Amygdala (tissue), 56 donors: ENCODE data around the gene SLAMF1.

Experiments
- DNase-seq, 56 donors: peaks; one replicate each; lab custom pipeline; 2025; lab: John Stamatoyannopoulos, UW

SLAMF1 gene

DNA sequence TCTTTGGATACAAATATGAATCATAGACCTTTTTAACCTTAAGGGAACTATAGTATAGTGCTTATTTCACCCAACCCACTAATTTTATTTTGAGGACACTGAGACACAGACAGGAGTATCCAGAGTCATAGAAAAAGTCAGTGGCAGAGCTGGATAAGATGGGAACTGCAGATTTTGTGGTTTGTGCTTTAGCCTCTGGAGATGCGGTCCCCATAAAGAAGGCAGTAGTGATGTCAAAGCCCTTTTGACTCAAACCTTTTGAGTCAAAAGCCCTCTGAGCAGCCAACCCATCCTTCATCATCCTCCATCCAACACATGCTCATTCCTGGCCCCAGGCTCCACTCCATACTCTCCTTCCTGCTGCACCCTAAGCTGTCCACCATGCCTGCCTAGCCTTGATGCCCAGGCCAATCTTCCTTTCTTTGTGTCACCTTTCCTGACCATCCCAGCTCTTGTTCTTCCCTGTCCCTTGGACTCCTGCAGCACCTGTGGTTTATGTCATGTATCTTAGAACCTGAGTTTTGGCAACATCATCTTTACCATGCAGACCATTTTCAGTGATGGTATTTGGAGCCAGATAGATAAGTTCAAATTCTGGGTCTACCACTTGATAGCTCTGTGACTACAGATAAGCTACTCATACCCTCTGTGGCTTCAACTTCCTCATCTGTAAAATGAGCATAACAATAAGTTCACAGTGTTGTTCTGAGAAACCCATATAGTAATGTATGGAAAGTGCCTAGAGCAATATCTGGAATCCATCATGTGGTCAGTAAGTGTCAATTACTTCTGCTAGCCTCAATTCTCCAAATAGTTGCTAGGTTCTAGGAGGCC, 20.1 kb downstream of the SLAMF1 start:
- no peak for DNase-seq

DNA sequence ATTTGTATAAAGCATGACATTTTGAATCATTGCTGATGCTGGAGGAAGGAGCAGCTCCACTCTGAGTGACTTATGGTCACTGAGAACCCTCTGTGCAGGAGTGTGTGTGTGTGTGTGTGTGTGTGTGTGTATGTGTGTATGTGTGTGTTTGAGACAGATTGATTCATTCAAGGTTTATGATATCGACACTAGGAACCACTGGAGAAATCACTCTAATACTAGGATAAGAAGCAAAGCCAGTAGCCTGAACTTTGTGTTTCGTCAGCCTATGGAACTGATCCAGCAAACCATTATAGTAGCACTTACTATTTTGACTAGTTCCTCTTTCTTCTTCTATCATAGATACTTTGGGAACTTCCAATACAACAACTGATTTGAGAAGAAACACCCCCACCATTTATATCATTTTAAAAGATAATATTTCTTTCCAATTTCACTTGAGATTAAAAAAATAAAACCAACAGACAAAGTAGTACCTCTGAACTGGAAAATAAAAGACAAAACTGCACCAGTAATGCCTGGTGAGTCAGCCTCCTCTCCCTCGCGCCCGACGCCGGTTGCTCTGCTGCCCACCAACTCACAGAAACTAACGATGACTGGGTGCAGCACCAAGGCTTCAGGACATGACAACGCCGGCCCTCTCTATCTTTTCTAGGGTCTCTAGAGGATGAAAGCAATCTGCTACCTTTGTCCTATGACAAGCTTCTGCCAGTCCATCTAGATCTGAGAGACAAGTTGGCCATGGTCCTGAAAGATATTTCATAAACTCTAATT, 20.9 kb downstream of the SLAMF1 start:
- DNase-seq, result no peak

DNA sequence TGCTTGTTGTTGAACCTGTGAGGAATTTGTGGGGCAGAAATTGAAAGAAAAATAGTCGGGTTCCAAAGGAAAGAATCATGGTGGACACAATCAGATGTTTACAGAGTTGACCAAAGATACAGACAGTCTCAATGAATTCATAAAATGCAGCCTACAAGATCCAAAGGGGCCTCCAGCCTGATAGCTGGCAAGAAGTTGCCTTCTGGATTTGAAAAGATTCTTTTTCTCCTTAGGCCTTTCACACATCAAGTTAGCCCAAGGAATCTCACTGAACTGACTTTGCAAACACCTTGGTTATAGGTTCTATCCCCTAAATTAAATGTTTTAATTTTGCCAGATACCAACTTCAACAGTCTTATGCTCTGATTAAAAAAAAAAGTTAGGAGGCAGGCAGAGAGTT, 21.5 kb downstream of the SLAMF1 start:
- DNase-seq, result no peak

DNA sequence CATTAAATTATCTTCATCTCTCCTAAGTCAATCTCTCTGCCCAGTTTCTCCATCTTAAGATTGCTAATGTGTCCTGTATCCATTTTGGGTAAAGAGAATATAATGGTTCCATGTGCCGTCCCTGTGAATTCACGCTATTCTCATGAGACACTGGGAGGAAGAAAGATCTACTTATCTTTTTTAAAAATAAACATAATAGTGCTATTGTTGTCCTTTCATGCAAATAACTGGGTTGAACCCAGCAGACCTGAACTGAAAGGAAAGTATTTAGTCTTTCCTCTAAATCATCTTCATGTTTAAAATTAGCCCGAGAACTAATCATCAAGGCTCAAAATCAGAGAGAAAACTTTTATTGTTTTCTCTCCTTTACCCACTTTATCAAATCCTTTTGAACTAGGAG, 22.4 kb downstream of the SLAMF1 start:
- no peak for DNase-seq

DNA sequence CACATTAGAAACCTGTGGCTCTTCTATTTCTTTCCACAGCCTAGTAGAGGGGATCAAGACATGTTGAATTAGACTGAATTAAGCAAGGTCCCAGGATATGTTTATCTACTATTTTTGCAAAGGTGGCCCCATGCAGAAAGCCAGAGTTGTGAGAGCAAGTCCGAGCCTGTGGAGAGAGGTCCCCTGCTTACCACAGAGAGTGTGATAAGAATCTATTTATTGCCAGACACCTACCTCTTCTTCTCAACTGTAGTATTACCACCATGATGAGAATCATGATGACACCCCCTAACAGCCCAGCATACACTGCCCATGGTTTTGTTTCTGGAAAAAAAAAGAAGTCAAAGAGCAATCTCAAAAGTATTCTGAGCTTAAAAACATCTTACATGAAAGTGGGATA, 23.0 kb downstream of the SLAMF1 start:
- DNase-seq, result no peak

DNA sequence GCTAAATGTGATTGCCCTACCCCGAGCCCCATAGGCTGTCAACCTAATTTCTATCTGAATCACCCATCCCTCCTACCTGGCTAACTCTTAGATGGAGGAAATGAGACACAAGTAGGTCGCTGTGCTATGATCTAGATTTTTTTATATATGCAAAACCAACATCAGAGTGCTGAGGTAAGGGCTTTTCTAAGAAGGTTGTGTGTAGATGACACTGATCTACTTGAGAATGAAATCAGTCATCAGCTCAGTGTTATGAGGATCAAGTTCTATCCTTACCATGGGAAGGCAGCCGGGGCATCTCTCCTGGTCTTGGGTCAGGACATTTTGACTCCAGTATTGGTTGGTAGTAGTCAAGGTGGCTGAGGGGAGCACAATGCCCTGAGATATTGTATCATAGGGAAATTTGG, 23.6 kb downstream of the SLAMF1 start:
- DNase-seq, result no peak

DNA sequence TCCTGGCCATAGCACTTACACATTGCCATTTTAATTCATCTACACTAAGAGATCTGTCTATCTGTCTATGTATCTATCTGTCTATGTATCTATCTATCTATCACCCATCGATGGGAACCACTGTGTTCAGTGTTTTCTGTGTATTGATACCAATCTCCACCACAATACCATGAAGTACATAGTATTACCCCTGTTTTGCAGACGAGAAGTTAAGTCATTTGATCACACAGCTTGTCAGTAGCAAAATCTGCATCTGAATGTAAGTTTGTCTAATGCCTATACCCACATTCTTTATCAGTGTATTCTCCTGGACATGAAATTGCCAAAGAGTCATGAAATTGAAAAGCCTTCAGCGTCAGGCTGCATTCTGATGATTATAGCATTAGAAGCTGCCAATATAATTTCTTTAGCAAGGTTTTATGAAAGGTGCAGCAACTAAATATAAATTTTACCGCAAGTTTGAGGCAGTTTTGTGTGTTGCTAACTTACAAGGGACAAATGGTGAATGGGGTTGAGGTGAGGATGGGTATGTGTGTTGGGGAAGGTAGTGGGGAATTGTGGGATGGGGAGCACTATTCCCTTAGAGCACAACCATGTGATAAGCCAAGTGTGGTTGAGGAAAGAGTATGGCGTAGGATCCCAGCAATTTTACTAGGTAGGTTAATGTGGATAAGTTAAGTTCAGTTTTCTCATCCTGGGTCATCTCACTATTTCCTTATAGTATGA, 24.2 kb downstream of the SLAMF1 start:
- no peak for DNase-seq

DNA sequence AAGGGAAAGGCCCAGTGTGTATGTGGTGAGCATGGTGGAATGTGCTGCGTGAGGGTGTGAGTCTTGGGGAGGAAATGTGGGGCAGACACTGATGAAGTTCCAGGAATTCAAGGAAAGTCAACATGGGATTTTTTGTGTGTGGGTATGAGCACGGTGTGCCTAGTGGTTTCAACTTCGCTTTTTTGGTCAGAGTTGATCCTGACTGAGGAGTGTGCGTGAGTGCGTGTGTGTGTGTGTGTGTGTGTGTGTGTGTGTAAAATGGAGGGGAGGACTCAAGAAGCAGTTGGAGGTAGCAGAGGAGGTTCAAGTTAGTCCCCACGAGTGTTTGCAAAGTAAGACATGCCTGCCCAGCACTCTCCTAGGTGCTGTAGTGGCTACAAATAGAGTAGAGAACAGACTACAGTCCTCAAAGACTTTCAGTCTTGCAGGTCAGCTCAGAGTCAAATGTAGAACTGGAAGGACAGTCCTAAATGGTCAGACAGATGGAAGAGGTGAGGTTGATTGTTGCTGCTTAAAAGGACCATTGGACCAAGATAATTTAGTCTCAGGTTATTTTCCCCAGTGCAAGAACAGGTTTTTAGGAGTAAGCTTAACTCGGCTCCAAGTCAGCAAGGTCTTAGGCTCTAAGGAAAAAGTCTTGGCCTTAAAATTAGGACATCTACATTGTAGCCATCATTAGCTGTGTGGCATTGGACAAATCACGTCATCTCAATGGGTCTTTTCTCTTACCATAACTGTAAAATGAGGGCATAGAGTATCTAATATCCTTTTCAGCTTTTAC, 25.0 kb downstream of the SLAMF1 start:
- no peak for DNase-seq

DNA sequence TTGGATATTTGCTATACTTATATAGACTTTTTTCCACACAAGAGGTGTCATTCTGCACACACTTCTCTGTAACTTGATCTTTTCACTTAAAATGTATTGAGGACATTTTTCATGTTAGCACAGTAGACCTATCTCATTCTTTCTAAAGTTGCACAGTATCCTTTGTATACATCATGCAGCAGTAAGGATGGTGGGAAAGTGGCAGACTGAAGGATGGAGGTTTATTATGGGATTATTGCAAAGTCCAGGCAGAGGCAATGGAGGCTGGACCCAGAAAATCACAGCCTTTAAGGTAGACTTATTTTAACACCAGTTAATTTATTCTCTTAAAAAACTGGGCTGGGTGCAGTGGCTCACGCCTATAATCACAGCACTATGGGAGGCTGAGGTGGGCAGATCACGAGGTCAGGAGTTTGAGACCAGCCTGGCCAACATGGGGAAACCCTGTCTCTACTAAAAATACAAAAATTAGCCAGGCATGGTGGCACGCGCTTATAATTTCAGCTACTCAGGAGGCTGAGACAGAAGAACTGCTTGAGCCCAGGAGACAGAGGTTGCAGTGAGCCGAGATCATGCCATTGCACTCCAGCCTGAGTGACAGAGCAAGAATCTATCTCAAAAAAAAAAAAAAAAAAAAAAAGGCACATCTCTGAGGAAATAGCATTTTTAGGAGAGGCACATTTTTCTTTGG, 25.8 kb downstream of the SLAMF1 start:
- no peak for DNase-seq

DNA sequence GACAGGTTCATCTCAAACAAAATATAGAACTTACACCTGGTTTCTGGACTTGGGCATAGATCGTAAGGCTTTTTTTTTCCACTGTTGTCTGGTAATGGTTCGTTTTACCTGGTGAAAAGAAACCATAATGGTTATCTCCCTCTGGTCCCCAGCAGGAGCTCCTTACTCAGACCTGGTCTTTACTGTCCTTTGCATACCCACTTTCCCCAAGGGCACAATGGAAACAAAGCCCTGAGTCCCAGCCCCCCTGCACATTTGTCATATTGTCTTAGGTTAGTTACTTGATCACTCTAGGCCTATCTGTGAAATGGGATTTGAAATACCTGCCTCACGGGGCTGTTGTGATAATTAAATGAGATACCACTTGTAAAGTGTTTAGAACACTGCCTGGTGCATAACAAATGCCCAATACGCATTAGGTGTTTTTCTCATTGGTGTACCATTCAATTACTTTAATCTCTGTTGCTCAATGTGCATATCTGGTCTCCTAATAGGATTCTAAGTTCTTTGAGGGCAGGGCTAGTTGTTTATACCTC, 27.0 kb downstream of the SLAMF1 start:
- DNase-seq, result no peak

DNA sequence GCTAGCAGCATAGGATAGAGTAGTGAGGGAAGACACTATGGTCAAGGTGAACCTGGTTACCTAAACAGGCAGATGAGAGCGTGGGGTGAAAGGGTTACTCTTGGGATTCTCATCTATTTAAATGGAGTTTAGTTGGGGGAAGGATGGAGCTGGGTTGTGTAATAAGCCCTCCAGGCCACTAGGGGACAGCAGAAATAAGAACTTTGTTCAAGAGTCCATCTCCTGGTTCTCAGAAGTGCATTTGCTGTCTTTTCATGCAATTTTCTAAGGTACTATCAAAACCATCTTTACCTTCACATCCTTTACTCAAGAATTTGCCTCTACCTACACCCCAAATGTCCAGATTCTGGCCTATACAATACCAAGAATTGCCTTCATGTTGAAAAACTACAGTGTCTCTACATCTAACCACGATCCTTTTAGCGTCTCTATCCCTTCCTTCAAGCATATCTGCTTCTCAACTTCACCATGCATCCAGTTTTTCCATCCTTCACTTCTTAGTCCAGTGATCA, 28.0 kb downstream of the SLAMF1 start:
- no peak for DNase-seq

DNA sequence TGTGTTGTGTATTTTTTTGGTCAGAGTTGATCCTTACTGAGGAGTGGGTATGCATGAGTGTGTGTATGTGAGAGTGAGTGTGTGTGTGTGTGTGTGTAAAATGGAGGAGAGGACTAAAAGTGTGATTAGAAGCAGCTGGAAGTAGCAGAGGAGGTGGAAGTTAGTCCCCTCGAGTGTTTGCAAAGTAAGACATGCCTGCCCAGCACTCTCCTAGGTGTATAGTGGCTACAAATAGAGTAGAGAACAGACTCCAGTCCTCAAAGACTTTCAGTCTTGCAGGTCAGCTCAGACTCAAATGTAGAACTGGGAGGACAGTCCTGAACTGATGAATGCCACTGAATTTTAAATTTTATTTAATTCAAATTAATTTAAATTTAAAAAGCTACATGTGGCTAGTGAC, 28.5 kb downstream of the SLAMF1 start:
- DNase-seq, result no peak

DNA sequence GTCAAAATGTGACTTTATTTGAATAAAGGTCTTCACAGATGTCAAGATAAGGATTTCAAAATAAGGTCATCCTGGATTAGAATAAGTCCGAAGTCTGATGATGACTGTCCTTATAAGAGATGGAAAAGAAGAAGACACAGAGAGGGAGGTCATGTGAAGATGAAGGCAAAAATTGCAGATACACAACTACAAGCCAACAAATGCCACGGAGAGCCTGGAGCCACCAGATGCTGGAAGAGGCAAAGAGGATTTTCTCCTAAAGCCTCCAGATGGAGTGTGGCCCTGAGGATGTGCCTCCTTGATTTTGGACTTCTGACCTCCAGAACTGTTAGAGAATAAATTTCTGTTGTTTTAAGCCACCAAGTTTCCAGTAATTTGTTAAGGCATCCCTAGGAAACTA, 31.2 kb downstream of the SLAMF1 start:
- no peak for DNase-seq

DNA sequence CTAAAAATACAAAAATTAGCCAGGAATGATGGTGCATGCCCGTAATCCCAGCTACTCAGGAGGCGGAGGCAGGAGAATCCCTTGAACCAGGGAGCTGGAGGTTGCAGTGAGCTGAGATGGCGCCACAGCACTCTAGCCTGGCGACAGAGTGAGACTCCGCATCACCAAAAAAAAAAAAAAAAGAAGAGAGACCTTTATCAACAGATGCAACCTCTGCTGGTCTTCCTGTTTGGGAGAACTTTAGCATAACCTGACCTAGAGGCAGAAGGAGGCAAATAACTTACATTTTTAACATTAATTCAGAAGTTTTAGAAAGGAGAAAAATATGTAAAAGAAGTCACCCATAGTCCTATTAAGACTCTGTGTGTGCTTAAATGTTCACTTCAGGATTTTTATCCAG, 32.4 kb downstream of the SLAMF1 start:
- no peak for DNase-seq

DNA sequence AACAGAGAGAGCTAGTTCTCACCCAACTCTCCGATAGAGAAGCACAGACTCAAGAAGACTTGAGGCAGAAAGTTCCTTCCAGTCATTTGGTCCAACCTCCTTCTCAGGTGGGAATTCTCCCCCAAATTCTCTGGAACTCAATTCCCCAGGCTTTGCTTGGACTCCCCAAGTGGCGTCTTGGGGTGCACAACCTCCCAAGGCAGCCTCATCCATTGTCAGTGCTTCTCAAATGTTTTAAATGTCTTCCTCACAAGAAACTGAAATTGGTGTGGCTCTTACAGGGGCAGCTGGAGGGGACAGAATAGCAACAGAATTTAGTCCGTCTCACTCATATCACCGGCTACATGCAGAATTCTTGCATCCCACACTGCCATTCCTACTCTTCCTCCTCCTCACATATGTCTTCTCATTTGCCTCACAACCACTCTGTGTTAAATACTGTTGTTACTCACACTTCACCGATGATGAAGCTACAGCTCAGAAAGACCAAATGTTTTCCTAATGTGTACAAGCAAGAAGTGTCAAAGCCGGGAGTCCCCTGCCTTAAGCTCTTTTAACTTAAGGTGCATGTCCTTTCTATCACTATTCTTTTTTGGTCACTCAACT, 34.1 kb downstream of the SLAMF1 start:
- DNase-seq, result peak in 2 of 56 donors; percentile 8 to 25

DNA sequence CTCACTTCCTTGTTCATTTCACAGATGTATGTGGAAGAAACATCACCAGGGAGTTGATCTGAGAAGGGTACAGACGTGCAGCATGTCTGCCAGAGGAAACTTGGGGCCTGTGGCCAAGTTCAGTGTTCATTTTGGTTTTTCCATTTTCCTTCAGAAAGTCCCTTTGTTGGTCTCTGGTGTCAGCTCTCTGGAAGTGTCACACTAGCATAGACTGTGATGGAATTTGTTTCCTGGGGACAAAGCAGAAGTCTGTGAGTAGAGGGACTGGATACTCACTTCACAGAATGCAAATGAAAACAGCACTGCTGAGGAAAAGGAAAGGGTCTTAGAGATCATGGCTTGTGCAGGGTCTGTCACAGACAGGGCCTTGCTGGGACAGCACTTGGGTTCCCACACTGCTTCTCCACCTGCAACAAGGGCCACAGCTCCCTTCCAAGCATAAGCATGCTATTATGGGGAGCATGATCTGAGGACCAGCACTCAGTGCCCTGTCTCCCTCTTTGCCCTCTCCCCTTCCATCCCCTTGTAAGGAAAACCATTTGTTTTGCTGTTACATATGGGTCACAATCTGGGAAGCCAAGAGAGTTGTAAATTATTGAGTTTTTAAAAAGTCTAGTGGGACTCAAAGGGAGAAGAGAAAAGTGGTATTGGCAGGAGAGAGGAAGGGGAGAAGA, 36.1 kb downstream of the SLAMF1 start:
- DNase-seq, result no peak

DNA sequence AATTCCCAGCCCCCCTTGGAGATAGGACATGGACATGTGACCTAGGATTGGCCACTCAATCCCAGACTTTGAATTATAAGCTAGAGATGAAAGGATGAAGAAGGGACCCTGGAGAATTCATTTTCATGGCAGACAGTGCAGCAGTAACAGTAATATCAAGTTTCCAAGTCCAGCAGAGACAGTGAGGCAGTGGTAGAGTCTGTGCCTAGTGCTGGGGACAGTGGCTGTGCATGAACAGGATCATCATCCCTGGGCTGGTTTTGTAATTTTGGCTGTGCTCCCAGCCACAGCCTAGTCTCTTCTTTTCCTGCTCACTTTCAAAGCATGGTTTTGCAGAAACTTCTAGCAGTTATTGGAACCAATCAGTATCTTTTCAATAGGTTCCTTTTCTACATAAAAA, 37.9 kb downstream of the SLAMF1 start:
- no peak for DNase-seq

DNA sequence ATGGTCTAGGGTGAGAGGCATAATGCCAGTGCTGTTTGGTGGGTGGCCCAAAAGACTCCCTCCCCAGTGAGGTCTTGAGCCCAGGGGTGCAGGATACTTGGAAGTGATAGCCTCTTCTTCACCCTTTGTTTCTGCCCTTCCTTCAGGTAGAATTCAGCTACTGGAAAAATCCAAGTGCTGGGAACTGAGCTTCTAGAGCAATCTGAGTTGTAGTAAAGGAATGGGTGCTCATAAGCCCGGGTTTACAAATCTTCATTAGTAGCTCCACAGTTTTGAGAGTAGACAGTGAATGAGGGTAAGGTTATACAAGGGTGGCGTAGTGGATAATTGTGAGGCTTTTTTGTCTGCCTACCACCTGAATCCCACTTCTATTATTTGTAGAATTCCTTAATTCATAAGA, 38.3 kb downstream of the SLAMF1 start:
- DNase-seq, result no peak
